Cardiac muscle cell (in vitro differentiated cells and primary cell): ENCODE data around the gene AGXT2. TPM values are rescaled to one million over a fixed set of nuclear protein-coding genes. Genes with fewer than 3 reads are reported as not detected.

Source experiments
- DNase-seq, 2 donors: peaks; one replicate each; pipeline versions ENCODE4 v3.0.0 to v3.0.0-alpha.2; 2010 to 2017; ENCODE audit warnings: low read depth in 1 of 2, low spot score in 1 of 2
- H3K27ac ChIP-seq: fragments of 200-600 bp; sonication (generic); 2 replicates; pipeline ENCODE4 v1.5.1; 2016
- H3K27me3 ChIP-seq: fragments of 200-600 bp; sonication (generic); 2 replicates; pipeline ENCODE4 v1.6.0; 2016; ENCODE audit warnings: control low read depth
- H3K36me3 ChIP-seq: fragments of 200-600 bp; sonication (generic); 2 replicates; pipeline ENCODE4 v1.5.1; 2016; ENCODE audit warnings: control low read depth
- H3K4me1 ChIP-seq: fragments of 200-600 bp; sonication (generic); 2 replicates; pipeline ENCODE4 v1.8.1; 2017; ENCODE audit warnings: low read depth, mild to moderate bottlenecking, mixed run types
- H3K4me3 ChIP-seq: fragments of 200-600 bp; sonication (generic); 2 replicates; pipeline ENCODE4 v1.5.1; 2016; ENCODE audit warnings: mild to moderate bottlenecking
- H3K9me3 ChIP-seq: fragments of 200-600 bp; sonication (generic); 2 replicates; pipeline ENCODE4 v1.5.1; 2017; ENCODE audit warnings: low read depth, mild to moderate bottlenecking, control low read depth
- CTCF ChIP-seq: IDR thresholded peaks from 2 replicates; pipeline ENCODE4 v1.5.1; 2012; ENCODE audit warnings: low read depth, mild to moderate bottlenecking, low read length
- polyA plus RNA-seq: library from polyadenylated mRNA; unstranded; fragments of >200 nt; fragmentation: Nextera tagmentation; extraction: Ambion mirVana; gene quantifications from 2 replicates; pipeline ENCODE4 v1.2.1, GENCODE V29; 2016
- total RNA-seq: library from RNA; depleted of rRNA; stranded (reverse); fragments of >200 nt; gene quantifications from 2 replicates; pipeline ENCODE4 v1.2.3, GENCODE V29; 2016

AGXT2 gene
- total and polyA plus RNA-seq, 2 experiments from 2014 or later: not detected

GRCh38 chr5:35052838-35053237 lies 5.1 kb upstream of the AGXT2 start:
- Histone ChIP-seq H3K27me3 (no peaks in the 10 kb centered on the region), H3K4me1 (no peaks in the 10 kb centered on the region), H3K4me3 (no peak overlapping the region), H3K9me3 (no peaks in the 10 kb centered on the region), H3K36me3 (no peaks in the 10 kb centered on the region), H3K27ac (no peak overlapping the region)
- no peak for DNase-seq
- TF ChIP-seq CTCF: no peak

- Histone ChIP-seq H3K4me1 (no peaks in the 10 kb centered on the region), H3K9me3 (no peaks in the 10 kb centered on the region), H3K27me3 (no peaks in the 10 kb centered on the region), H3K36me3 (no peaks in the 10 kb centered on the region), H3K27ac (no peak overlapping the region), H3K4me3 (no peak overlapping the region)
- DNase-seq: no peak
- no peak for TF ChIP-seq CTCF
Observed at GRCh38 chr5:35050541-35051126, 2.9 kb upstream of the AGXT2 start.

- H3K4me3 ChIP-seq: no peak overlapping the region
- no peak for TF ChIP-seq CTCF
- no peaks in the 10 kb centered on the region for H3K9me3 ChIP-seq
- DNase-seq: no peak
- H3K27ac ChIP-seq: no peak overlapping the region
- no peaks in the 10 kb centered on the region for H3K27me3 ChIP-seq
- no peaks in the 10 kb centered on the region for H3K36me3 ChIP-seq
- no peaks in the 10 kb centered on the region for H3K4me1 ChIP-seq
Observed at GRCh38 chr5:35048910-35049309, 1.2 kb upstream of the AGXT2 start.

GRCh38 chr5:35046774-35047173 lies 975 bp downstream of the AGXT2 start:
- TF ChIP-seq CTCF: no peak
- DNase-seq: peak in 1 of 2 donors; percentile 87
- no peaks in the 10 kb centered on the region for H3K9me3 ChIP-seq
- no peaks in the 10 kb centered on the region for H3K36me3 ChIP-seq
- no peak overlapping the region for H3K4me3 ChIP-seq
- H3K4me1 ChIP-seq: no peaks in the 10 kb centered on the region
- no peak overlapping the region for H3K27ac ChIP-seq
- no peaks in the 10 kb centered on the region for H3K27me3 ChIP-seq

GRCh38 chr5:35045280-35045679 lies 2.5 kb downstream of the AGXT2 start:
- H3K36me3 ChIP-seq: no peaks in the 10 kb centered on the region
- H3K9me3 ChIP-seq: no peaks in the 10 kb centered on the region

More at GRCh38 chr5:35045280-35045679, 2.5 kb downstream of the AGXT2 start:
- DNase-seq: no peak
- Histone ChIP-seq H3K4me1 (no peaks in the 10 kb centered on the region), H3K27me3 (no peaks in the 10 kb centered on the region), H3K4me3 (no peak overlapping the region), H3K27ac (no peak overlapping the region)
- TF ChIP-seq CTCF: no peak
